Ascending aorta (tissue), 2 donors: ENCODE data around the gene RNF220. TPM values are rescaled to one million over a fixed set of nuclear protein-coding genes. Genes with fewer than 3 reads are reported as not detected.

ENCODE experiments used
- DNase-seq, 2 donors: peaks; one replicate each; pipeline ENCODE4 v3.0.0-alpha.2; 2019; ENCODE audit warnings: low spot score in 2 of 2
- H3K27ac ChIP-seq, 2 donors: fragments of 200-600 bp; sonication (generic); one replicate each; pipeline ENCODE4 v1.5.1; 2016 to 2017; ENCODE audit warnings: mild to moderate bottlenecking in 1 of 2
- H3K27me3 ChIP-seq: fragments of 200-600 bp; sonication (generic); one replicate; pipeline ENCODE4 v1.5.1; 2017
- H3K36me3 ChIP-seq, 2 donors: fragments of 200-600 bp; sonication (generic); one replicate each; pipeline ENCODE4 v1.5.1; 2016
- H3K4me1 ChIP-seq, 2 donors: fragments of 200-600 bp; sonication (generic); one replicate each; pipeline ENCODE4 v1.5.1; 2016 to 2017; ENCODE audit warnings: mild to moderate bottlenecking in 1 of 2
- H3K4me3 ChIP-seq, 2 donors: fragments of 200-600 bp; sonication (generic); one replicate each; pipeline ENCODE4 v1.5.1; 2016 to 2017; ENCODE audit warnings: mild to moderate bottlenecking in 1 of 2
- H3K9me3 ChIP-seq, 2 donors: fragments of 200-600 bp; sonication (generic); one replicate each; pipeline ENCODE4 v1.5.1; 2016
- intact Hi-C: fragments of 100-400 bp; cut with DNase I; formaldehyde crosslinking; loops from one replicate; pipeline ENCODE4 v1.15.1; 2023
- total RNA-seq: library from RNA; depleted of rRNA; stranded (reverse); fragments of >200 nt; gene quantifications from one replicate; pipeline ENCODE4 v1.1.0, GENCODE V29; 2016
- TF ChIP-seq, protein P1 (sequence below), 3 experiments: fragments of 200-600 bp in 2 of 3; fragments of 450-650 bp in 1 of 3; sonication (generic) in 2 of 3; IDR thresholded peaks; one replicate each; pipeline ENCODE4 v1.5.1; 2016 to 2019; ENCODE audit warnings: antibody characterized with exemption in 3 of 3, mild to moderate bottlenecking in 1 of 3, moderate library complexity in 1 of 3

RNF220 gene
- total RNA-seq, 1 donor from 2014 or later: 54.8 TPM

DNA sequence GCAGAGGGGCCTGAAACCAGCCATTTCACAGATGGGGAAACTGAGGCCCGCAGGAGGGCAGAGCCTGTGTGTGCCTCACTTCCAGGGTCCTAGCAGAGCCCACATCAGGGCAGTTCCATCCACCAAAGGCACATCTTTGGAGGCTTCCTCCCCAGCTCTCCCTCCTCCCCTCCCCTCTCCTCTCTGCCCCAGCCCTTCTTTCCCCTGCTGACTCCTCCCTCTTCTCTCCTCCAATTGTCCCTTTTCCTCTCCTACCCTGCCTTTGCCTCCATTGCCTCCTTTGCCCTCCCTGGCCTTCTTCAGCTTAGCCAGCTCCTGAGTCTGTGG, 212.6 kb downstream of the RNF220 start:
- H3K27me3 ChIP-seq: peaks cover 8% of the 10 kb centered on the region
- intact Hi-C loops: no loop called here
- H3K4me1 ChIP-seq: peaks cover 0 to 3% of the 10 kb centered on the region in 2 donors
- DNase-seq: no peak
- peak overlapping the region in 1 of 2 donors; percentile 52 for H3K4me3 ChIP-seq
- no peak overlapping the region for H3K27ac ChIP-seq
- TF ChIP-seq, protein P1, sequence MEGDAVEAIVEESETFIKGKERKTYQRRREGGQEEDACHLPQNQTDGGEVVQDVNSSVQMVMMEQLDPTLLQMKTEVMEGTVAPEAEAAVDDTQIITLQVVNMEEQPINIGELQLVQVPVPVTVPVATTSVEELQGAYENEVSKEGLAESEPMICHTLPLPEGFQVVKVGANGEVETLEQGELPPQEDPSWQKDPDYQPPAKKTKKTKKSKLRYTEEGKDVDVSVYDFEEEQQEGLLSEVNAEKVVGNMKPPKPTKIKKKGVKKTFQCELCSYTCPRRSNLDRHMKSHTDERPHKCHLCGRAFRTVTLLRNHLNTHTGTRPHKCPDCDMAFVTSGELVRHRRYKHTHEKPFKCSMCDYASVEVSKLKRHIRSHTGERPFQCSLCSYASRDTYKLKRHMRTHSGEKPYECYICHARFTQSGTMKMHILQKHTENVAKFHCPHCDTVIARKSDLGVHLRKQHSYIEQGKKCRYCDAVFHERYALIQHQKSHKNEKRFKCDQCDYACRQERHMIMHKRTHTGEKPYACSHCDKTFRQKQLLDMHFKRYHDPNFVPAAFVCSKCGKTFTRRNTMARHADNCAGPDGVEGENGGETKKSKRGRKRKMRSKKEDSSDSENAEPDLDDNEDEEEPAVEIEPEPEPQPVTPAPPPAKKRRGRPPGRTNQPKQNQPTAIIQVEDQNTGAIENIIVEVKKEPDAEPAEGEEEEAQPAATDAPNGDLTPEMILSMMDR (IDR thresholded peaks at IDR 0.05): no peak
- no peaks in the 10 kb centered on the region for H3K9me3 ChIP-seq
- no peaks in the 10 kb centered on the region for H3K36me3 ChIP-seq

DNA sequence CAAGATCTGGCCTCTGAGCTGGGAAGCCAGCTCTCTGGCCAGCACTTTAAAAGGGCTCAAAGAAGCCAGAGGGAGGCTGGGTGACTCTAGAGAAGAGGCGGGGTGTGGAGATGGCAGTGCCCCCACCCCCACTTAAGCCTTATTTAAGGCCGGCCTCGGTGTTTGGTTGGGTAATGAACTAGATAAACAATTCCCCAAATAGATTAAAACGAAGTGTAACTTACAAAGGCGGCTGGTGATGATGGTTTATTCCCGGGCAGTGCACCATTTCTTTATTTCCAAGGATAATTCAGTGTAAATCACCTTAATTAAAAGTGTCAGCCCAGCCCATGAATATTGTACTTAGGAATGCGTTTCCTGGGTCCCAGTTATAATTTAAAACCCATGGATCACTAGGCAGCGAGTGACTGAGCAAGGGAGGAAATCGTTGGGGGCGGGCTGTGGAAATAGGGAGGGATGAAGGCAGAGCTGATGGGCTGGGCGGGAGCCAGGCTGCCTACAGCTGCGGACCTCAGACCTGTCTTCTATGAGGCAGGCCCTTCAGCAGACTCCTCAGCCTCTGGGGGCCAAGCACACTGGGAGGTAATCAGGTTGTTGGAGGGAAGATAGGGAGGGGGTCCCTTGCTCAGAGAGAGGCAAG, 214.3 kb downstream of the RNF220 start:
- no peak for DNase-seq
- Histone ChIP-seq H3K27me3 (peaks cover 8% of the 10 kb centered on the region), H3K36me3 (no peaks in the 10 kb centered on the region), H3K27ac (no peak overlapping the region), H3K4me3 (no peak overlapping the region), H3K4me1 (peaks cover 0 to 3% of the 10 kb centered on the region in 2 donors), H3K9me3 (no peaks in the 10 kb centered on the region)
- intact Hi-C loops: no loop called here
- TF ChIP-seq, protein P1 (IDR thresholded peaks at IDR 0.05): no peak

GRCh38 chr1:44620072-44620471, 215.0 kb downstream of the RNF220 start:
- Histone ChIP-seq H3K9me3 (no peaks in the 10 kb centered on the region), H3K27me3 (peaks cover 8% of the 10 kb centered on the region), H3K4me1 (peaks cover 0 to 3% of the 10 kb centered on the region in 2 donors), H3K4me3 (no peak overlapping the region), H3K27ac (no peak overlapping the region), H3K36me3 (no peaks in the 10 kb centered on the region)
- intact Hi-C loops: no loop called here
- DNase-seq: no peak
- TF ChIP-seq, protein P1 (IDR thresholded peaks at IDR 0.05): no peak

DNA sequence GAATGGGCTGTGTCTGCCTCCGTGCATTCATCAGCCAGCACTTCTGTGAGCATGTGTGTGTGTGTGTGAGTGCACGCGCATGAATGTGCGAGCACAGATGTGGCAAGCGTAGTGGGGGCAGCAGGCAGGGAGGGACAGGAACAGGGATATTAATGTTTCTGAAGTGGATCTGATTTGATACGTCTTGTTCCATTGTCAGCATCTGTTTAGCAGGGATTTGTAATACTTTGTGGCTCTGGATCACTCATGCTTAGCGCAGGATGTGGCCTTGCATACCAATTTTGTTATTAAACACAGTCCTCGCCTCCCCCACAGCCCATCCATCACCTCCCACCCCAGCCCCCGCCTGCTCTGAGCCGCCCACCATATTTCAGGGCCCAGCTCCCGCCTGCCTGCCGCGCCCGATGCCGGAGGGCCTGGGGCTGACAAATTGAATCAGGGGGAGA, 216.8 kb downstream of the RNF220 start:
- H3K27me3 ChIP-seq: peaks cover 8% of the 10 kb centered on the region
- no peak overlapping the region for H3K4me3 ChIP-seq
- intact Hi-C loops: no loop called here
- H3K27ac ChIP-seq: no peak overlapping the region
- peaks cover 0 to 2% of the 10 kb centered on the region in 2 donors for H3K4me1 ChIP-seq
- H3K9me3 ChIP-seq: no peaks in the 10 kb centered on the region
- DNase-seq: no peak
- H3K36me3 ChIP-seq: no peaks in the 10 kb centered on the region
- TF ChIP-seq, protein P1 (IDR thresholded peaks at IDR 0.05): no peak

DNA sequence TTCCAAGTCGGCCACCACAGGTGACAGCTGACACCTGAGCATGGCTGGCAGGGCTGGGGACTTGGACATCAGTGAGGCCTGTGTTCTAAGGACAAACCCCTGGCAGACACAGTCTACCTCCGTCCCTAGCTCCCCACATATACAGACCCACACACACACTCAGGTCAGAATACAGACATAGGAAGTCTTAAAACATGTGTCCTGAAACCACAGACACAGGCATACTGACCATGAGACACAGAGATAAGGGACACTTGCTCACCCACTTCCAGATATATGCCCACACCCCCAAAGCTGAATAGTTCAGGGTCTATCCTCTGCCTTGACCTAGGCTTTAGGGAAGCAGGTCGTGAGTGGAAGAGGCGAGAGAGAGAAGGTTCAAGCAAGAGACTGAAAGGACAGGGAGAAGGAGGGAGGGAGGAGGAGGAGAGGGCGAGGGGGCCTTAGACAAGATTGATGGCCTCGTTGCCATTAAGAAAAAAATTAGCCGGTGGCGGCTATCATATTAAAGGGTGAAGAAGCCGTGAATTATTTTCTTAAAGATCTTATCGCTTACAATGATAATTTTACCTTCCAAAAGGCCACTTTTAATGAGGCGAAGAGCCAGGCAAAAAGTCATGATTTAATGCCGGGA, 219.3 kb downstream of the RNF220 start:
- no peak for DNase-seq
- TF ChIP-seq, protein P1 (IDR thresholded peaks at IDR 0.05): no peak
- H3K27ac ChIP-seq: no peak overlapping the region

More for the DNA sequence above, 219.3 kb downstream of the RNF220 start:
- H3K9me3 ChIP-seq: no peaks in the 10 kb centered on the region
- H3K36me3 ChIP-seq: no peaks in the 10 kb centered on the region
- no peak overlapping the region for H3K4me3 ChIP-seq
- intact Hi-C loops: no loop called here
- no peaks in the 10 kb centered on the region for H3K27me3 ChIP-seq
- no peaks in the 10 kb centered on the region for H3K4me1 ChIP-seq
